Measurements from ENCODE around the gene FBXL7.

The FBXL7 gene

DNA sequence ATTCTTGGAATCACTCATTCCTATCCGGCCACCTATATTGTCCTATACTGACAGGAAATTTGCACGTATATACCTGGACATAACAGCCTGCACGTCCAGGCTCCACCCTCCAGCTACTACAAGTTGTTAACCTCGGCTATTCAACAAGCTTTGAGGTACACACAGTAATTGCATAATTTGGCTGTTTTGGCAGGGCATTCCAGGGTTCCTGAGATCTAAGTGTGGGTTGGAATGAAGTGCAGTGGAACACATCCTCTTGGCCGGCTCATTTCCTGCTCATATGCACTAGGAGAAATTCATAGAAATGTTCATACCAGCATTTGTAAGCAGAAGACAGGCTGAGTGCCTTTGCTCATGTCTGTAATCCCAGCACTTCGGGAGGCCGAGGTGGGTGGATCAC lies 222.3 kb downstream of the FBXL7 start:
- no peak for DNase-seq

DNA sequence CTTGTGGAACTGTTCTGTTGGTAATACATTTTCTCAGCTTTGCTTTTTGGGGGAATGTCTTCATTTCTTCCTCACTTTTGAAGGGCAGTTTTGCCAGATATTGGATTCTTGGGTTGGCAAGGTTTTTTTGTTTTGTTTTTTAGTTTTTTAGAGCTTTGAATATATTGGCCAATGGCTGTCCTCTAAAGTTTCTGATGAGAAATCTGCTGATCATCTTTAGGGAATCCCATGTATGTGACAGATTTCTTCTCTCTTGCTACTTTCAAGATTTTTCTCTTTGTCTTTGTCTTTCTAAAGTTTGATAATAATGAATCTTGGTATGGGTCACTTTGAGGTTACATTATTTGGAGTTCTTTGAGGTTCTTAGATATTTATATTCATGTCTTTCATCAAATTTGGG lies 227.4 kb downstream of the FBXL7 start:
- no peak for DNase-seq

DNA sequence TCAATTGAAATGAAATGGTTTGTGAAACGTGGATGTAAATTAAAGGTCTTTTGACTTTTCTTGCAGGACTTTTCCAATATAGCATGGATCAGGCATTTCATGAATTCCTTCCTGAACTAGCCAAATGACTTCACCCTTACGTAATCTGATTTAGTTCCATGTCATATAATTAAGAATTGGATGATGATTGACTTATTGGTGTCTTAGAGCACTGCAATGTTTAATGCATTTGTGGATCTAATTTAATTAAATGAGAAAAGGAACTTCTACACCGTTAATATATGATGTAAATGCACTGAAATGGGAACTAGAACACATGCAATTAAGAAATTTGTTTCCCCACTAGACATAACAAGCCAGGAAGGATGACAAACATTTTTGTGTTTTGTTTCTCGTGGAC lies 228.8 kb downstream of the FBXL7 start:
- no peak for DNase-seq

DNA sequence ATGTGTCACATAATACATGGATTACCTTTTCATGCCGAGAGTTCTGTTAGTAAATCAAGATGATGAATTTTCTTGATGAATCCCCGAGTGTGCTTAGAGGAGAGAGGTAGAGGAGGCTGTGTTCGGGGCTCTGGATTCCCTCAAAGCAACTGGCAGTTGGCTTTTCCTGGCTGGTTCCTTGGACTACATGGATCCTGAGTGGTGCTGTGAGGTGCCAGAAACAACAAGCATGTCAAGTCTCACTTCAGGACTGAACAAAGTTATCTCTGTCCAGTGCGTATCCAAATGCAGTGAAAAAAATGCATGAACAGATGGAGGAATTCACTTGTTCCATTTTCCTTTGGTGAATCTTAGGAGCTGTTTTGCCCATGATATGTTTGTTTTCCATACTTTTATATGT lies 231.7 kb downstream of the FBXL7 start:
- DNase-seq = no peak

DNA sequence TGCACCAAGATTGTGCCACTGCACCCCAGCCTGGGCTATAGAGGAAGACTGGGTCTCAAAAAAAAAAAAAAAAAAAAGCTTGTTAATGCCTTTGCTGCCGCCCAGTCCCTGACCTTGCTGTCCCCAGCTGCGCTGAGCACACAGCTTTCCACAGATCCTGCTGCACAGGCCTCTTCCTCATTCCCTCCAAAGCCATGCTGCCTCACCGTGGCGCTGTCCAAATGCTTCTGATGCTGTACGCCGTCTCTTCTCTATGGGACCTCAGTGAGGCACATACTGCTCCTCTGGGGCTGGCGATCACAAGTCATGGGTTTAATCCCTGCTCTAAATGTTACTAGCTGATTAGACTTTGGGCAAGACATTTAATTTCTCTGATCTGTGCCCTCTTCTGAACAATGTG lies 234.1 kb downstream of the FBXL7 start:
- DNase-seq = no peak

DNA sequence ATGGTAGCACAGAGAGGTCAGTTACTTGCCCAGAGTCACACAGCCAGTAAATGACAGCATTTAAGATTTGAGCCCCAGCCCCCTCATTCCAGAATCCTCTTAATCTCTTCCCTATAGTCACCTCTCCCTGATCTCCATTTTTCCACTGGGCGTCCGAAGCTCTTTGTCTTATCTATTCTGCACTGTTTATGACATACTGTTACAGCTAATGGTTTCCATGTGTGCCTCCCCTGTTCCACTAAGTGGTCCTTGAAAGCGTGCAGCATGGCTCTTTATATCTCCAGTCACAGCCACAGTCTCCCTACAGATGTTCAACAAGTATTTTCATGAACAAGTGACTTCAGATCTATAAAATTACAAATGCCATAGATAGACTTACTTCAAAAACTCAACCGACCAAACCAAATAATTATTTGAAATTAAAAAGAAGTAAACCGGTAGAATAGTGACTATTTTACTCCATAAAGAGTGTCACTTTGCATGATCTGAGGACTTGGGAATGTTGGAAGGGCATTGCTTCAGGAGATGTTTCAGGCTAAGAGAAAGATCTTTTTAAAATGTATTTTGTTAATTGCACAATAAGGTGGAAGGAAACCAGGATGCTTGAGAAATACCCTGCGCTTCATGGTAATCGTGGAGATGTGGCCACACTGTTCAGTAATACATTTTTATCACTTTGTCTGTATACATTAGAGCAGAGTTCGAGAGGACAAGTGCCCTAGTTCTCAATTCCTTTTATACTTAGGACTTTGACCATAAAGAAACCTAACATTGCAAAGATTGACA lies 237.2 kb downstream of the FBXL7 start:
- DNase-seq = no peak

DNA sequence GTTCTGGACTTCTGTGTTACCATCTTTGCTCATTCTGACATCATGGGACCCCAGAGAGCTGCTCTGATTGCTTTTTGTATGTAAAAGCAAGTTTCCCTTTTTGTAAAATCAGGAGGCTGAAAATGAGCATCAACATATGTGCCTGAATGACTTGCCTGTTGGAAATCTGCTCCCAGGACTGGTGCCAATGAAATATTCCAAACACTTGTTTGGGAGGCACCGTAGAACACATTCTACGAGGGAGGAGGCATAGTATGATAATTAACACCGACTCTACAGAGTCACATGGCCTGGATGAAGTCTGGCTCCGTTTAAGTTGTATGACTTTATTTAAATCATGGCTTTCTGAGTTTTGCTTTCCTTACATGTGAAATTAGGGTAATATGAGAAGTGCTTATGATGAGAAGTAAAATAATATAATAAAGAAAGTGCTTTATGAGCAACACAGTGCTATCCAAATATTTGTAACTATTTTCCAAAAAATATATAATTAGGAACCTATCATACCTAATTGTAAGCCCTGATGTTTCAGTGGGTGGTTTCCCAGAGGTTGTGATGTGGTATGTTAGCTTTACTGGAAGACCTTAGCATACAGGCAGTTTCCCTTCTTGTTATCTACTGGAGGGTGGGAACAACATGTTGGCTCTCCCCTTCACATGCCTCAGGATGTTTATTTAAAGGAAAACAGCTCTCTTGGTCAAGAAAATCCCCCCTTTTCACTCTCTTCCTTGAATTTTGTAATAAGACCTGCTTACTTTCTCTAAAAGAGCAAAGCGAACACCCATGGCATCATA lies 238.1 kb downstream of the FBXL7 start:
- DNase-seq = no peak

DNA sequence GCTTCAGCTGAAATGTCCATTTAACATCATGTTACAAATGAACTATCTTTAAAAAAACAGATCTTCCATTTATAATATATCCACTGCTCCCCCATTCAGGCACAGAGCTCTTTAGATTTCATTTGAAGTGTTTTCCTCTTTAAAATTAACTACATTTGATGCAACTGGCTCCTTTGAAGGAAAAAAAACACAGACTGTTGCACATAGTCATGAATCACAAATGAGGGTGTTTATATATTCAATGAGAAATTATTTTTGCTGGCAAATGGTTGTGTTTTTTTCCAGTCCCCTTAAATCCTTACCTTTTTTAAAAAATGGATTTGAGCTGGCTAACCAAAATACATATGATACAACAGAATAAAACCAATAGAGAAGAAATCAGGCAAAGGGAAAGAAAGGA lies 240.4 kb downstream of the FBXL7 start:
- DNase-seq = no peak

DNA sequence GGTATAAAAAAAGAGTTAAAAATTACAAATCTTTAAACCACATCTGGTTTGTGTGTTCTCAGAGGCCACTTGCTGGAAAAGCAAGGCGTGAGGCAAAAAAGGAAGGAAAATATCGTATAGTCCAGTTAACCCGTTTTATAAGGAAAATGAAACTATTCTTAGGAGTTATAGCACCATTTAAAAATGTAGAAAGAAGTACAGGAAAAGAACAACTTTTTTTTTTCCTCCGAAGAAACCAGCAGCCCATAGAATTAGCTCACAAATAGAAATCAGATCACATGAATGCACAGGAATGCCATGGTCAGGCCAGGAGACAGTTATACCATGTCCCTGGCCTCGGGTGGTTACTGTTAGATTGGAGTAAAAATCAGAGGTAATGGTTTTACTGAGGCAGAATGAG lies 241.6 kb downstream of the FBXL7 start:
- DNase-seq = no peak

DNA sequence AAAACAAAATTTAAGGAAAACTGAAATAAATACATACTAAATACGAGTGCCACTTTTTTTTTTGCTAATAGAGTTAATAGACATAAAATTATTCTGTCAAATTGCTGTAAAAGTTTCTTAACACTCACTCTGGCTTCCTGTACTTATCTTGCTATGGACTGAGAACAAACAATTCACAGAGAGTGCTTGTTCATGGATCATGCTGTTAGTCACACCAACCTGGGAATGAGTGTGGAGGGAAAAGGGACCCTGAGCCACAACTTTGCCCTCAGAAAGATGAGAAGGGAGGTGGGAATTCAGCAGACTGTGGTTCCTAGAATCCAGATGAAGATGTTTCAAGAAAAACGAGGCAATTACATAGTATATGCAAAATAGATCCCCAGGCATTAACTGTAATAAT lies 246.9 kb downstream of the FBXL7 start:
- no peak for DNase-seq

DNA sequence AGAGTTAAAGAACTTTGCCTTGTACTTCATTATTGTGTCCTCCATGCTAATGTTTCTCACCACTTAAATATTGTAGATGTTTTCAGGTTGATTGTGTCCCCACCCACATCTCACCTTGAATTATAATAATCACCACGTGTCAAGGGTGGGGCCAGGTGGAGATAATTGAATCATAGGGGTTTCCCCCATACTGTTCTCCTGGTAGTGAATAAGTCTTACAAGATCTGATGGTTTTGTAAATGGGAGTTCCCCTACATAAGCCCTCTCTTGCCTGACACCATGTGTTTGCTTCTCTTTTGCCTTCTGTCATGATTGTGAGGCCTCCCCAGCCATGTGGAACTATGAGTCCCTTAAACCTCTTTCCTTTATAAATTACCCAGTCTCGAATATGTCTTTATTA lies 248.3 kb downstream of the FBXL7 start:
- DNase-seq = no peak

DNA sequence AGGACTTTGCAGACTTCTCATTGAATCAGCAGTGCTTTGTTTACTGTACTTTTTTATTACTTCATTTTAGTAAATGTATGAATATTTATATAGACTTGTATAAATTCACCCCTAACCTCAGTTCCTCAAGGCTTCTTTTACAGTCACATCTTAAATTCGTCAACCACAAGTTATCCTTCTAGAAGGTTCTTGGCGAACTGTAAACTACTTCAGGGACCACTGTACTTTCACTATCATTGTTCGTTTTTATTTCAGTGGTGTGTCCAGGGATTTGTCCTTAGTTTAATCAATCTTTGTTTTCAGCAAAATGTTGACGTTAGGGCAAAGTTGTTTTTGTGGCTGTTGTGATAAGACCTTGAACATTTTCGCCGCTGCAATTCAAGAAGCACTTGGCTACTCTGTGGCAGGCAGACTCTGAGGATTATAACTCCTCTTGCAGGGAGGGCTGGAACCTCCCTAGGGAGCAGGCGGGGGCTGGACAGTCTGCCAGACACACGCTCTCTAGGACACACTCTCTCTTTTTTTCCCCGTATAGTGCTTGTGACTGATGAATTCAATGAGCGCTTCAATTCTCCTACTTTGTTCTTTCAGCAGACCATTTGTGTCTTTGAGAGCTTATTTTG lies 252.8 kb downstream of the FBXL7 start:
- DNase-seq = no peak

DNA sequence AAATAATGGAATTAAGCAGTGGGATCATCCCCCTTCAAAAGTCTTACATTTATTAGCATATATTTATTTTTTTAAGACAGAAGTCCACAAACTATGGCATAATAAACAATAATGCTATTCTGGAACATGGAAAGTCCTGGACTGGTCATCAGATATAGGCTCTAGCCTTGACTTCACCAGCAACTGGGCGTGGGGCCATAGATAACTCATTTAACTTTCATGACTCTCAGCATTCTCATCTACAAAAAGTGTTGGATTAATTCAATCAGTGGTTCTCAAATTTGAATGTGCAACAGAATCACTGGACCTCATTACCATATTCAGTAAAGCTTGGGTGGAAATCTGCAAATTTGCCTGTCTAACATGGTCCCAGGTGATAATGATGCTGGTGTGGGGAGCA lies 253.8 kb downstream of the FBXL7 start:
- no peak for DNase-seq

DNA sequence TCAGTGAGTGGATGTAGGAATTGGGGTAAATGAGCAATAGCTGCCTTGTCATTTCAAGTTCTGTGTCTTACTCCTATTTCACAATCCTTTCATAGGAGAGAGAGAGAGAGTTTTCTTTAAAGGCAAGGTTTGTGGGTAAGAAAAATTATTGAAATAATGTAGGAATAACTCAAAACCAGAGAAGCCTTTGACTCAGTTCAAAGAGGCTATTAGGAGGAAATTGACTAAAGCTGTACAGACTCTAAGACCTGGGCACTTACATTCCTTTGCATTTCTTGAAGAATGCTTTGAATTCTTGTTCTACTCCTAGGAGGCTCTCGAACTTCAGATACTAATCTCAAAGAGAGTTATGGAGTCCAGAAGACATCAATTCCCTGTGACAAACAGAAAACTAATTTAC lies 257.1 kb downstream of the FBXL7 start:
- no peak for DNase-seq

DNA sequence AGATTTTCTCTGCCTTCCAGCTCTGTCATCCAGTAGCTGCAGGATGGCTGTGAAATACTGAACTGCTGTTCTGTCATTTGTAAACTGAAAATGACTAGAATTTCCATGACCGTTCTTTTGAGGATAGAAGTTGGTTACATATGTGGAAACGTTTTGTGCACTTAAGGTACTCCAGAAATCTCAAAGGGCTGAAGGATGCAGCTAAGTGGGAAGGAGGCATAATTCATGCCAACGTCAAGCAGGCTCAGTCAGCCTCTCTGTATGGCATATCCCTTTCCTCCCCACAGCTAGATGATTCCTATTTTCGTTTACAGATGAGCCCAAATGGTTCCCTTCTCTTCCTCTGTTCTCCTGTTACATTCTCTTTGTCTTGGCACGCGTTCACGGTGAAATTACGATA lies 257.6 kb downstream of the FBXL7 start:
- no peak for DNase-seq

DNA sequence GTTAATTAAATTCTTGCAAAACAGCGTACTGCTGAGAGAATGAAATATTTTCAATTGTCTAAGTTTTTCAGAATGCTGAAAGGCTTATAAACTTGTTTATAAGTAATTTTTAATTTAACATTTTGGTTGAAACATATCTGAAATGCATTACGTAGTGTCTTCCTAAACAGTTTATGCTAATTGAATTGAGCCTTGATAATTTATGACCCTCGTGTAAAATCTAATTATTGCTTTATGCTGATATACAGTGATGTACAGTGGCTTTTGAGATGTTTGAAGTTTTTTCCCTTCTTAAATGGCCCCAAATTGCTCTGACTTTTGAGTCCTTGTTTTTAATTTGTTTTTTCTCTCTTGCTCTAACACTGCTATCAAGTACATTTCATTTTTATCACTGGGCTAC lies 262.7 kb downstream of the FBXL7 start:
- no peak for DNase-seq

DNA sequence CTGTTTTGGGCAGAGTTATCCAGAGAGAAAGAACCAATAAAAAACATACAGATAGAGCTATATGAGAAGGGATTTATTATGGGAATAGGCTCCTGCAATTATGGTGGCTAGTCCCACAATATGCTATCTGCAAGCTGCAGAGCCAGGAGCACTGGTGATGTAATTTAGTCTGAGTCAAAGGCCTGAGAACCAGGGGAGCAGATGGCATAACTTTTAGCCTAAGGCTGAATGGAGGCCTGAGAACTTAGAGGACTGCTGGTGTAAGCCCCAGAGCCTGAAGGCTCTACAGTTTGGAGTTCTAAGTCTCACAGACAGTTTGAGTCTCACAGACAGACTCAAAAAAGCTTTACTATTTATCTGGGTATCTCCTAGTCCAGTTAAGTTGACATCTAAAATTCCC lies 263.8 kb downstream of the FBXL7 start:
- DNase-seq = no peak

DNA sequence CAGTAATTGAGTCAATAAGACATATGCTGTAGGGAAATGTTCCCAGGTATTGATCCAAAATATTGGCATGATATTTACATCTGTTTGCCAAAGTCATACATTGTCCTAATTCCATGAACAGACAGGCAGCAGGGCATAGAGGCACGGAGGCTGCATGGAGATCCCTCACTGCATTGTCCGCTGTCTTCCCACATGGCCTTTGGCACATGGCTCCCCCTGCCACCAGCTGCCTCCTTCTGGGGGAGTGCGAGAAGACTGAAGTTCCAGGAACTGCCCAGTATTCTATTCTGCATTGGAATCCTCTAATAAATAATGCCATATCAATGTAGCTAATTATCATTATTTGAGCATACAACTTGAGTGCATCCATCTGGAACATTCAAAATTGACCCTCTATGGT lies 269.0 kb downstream of the FBXL7 start:
- no peak for DNase-seq

DNA sequence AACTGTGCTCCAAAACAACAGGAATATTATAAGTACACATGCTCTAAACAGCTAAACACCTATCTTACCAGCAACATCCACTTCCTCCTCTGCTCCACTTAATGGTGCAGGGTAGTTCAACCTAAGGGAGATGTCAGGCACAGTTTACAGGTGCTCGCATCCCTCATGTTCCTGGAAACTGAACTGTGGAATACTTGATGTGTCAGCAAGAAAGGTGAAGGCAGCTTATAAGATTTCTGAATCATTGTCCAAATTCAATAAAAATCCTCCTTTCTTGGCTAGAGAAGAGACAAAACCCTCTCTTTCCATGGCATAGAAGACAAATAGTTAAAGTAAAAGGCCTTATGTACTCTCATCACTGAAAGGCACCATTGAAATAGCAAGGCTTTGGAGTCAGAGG lies 272.2 kb downstream of the FBXL7 start:
- no peak for DNase-seq

DNA sequence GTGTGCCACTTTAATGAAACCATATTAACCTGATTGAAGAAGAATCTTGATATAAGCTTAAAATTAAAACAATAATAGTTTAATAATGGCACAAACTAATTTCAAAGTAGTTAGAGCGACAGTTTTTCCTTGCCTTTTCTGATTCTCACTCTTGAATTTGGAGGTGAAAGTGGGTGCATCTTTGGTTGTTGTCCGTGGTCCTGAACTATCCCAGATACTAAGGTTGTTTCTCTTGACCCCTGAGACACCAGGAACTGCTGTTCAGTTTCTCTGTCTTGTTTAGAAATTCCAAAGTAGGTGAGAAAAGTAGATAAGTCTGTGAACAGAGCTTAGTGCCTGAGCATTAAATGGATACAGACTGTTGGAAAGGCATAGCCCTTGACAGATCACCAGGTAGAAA lies 274.7 kb downstream of the FBXL7 start:
- DNase-seq = no peak

DNA sequence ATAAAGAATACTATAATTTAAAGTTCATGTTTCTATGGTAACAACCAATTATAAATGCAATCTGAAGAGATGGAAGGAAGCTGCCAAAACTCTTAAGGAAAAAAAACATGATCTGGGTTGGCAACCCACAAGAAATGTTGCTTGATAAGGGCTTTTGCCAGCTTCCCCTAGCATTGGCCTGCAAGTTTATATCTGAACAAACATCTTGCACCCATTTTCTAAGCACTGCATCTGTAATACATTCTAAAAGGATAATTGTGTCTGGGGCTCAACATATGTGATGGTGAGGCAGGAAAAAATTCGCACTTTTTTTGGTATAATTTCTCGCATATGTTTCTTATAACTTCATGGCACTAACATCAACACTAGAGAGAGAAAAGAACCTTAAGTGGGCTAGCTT lies 276.4 kb downstream of the FBXL7 start:
- no peak for DNase-seq

DNA sequence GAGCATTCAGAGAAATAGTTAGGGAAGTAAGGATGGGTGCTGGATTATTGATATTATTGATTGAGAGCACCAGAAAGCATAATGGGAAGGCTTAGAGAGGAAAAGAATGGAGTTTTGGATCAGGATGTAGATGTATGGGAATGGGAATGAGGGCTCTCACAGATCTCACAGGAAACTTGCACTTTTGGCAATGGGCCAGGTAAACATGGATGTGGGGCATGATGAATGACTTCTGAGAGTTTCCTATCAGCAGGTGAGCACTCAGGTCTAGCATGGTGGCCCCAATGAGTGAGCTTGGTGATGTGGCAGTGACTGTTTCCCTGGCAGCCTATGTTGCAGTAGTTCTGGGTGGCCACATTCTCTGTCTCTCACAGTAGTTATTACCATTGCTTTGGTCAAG lies 283.8 kb downstream of the FBXL7 start:
- DNase-seq = no peak

DNA sequence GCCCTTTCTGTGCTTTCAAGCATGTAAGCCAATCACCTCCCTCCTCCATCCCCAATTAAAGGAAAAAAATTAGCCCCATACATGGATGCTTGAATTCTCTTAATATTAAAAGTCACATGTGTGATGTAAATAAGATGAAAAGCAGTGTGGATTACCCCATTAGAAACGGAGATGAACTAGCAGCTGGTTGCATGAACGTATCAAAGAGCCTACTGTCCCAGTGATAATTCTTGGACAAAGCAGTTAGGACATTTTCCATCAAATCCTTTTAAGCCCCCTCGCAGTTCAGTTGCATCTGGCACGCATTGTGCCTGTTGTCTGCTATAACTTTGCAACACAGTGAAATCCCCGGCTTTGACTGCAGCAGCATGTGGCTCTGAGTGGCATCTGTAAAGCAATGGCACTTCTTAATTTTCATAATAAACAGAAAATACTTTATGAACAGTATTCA lies 285.6 kb downstream of the FBXL7 start:
- DNase-seq = no peak

DNA sequence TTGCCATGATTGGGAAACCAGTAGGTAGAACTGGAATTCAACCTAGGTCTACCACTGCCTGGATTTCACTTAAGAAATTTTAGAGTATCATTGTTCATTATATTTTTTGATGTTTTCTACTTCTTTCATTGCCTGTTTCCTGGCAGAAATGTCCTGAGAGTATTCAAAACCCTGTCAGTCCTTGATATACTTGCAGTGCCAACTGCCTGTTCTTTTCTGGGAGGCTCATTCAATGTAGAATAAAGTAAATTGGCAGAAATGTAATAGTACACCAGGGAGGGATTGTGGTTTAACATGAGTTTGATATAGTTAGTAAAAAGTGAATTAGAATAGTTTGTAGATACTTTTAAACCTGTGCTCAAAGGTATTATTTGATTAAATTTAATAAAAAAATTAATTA lies 286.3 kb downstream of the FBXL7 start:
- DNase-seq = no peak

Measured in activated CD4-positive, CD25-positive, alpha-beta regulatory T cell treated with anti-CD3 and anti-CD28 coated beads, Interleukin-2, amount 50 U/mL, for 72 hours (primary cell).